HUES48 (cell line): Measurements from ENCODE around the gene STAMBPL1.
"Not testable (repeated sequence)": the region's sequence is repeated elsewhere in the genome, so short reads cannot be mapped to it uniquely, and the experiment has no call there.

Experiments used
- H3K27ac ChIP-seq: one replicate; pipeline ENCODE4 v1.7.0; 2013; ENCODE audit warnings: low read depth, low read length, inconsistent platforms
- H3K27me3 ChIP-seq: 2 replicates; pipeline ENCODE4 v1.6.1; 2013; ENCODE audit warnings: mild to moderate bottlenecking, low read length; ENCODE audit not compliant: control insufficient read depth, insufficient read depth
- H3K36me3 ChIP-seq: 2 replicates; pipeline ENCODE4 v1.6.1; 2013; ENCODE audit warnings: low read length; ENCODE audit not compliant: control insufficient read depth, insufficient read depth
- H3K4me1 ChIP-seq: 2 replicates; pipeline ENCODE4 v1.6.1; 2013; ENCODE audit warnings: mild to moderate bottlenecking, low read length; ENCODE audit not compliant: control insufficient read depth, insufficient read depth
- H3K4me3 ChIP-seq: 2 replicates; pipeline ENCODE4 v1.5.1; 2013; ENCODE audit warnings: mild to moderate bottlenecking, low read depth, low read length
- H3K9ac ChIP-seq: 2 replicates; pipeline ENCODE4 v1.6.1; 2013; ENCODE audit warnings: mild to moderate bottlenecking, low read depth, low read length, moderate library complexity
- H3K9me3 ChIP-seq: 2 replicates; pipeline ENCODE4 v1.6.1; 2013; ENCODE audit warnings: low read length; ENCODE audit not compliant: control insufficient read depth, insufficient read depth

STAMBPL1 gene

DNA sequence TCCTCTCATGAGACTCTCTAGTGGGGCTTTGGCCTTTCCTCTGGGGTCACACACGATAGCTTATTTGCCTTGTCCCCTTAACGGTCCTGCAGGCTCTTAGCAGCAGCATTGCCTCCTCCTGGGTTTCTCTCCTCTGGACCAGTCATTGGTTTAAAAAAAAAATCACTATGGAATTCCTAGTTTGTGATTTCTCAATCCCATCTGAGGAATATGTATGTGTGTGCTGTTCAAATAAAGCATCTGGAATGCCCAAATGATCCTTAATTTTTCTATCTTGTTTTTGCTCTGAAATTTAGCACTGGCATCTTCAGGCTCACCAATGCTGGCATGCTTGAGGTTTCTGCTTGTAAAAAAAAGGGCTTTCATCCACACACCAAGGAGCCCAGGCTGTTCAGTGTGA, 42.0 kb downstream of the STAMBPL1 start:
- Histone ChIP-seq H3K36me3 (no peaks in the 10 kb centered on the region), H3K9ac (no peak overlapping the region), H3K9me3 (no peaks in the 10 kb centered on the region), H3K27ac (no peak overlapping the region), H3K4me1 (peaks cover 8% of the 10 kb centered on the region), H3K4me3 (no peak overlapping the region), H3K27me3 (no peaks in the 10 kb centered on the region)

DNA sequence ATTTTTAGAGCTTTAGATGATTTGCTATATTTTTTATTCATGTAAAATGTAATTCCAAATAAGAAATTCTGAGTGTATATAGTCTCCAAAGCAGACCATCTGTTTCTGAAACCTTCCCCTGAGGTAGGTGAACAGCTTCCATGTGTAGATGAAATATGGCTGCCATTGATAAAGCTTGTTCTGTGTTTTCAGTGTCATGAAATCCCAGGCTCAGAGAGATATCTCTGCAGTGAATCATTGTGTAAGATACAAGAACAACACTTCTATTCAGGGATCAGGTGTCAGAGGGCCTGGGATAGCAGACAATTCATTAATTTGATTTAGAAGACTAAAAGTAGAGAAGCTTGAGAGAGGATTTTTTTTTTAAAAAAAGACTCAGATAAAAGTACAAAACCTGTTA, 43.5 kb downstream of the STAMBPL1 start:
- no peaks in the 10 kb centered on the region for H3K27me3 ChIP-seq
- H3K9me3 ChIP-seq: no peaks in the 10 kb centered on the region
- no peak overlapping the region for H3K4me3 ChIP-seq
- H3K4me1 ChIP-seq: peaks cover 8% of the 10 kb centered on the region
- no peak overlapping the region for H3K9ac ChIP-seq
- H3K36me3 ChIP-seq: no peaks in the 10 kb centered on the region
- H3K27ac ChIP-seq: no peak overlapping the region

DNA sequence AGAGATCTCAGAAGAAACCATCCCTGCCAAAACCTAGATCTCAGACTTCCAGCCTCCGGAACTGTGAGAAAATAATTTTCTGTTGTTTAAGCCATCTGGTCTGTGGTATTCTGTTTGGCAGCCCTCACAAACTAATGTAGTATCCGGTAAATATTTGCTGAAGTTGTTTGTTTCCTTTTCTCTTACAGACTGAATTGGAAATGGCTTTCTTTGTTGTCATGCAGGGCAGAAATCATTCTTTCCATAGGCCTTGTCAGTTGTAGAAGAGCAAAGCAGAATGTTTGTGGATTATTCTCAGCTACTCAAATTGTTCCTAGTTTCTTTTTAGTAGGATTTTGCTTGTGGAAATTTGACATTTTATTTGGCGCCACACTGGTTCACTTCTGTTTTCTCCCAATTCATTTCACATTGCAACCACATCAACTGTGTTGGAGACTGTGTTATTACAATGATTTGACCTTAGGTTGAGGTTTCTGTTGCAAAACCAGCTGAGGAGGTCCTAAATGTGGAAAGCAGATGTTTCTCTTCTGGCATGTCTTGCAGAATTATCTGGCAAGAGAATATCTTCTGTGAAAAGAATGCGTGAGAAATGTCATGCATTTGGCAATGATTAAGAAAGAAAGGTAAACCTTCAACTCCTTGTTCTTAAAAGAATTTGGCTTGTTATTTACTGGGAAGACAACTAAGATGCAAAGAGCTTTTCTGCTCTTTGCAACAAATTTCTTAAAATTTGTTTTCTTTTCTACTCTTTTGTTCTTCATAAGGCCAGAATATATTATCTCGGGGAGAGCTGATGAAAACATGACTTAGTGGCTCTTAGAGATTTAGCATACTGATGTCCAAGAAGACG, 46.7 kb downstream of the STAMBPL1 start:
- Histone ChIP-seq H3K9ac (no peak overlapping the region), H3K27me3 (no peaks in the 10 kb centered on the region), H3K9me3 (no peaks in the 10 kb centered on the region), H3K4me3 (no peak overlapping the region), H3K4me1 (peaks cover 8% of the 10 kb centered on the region), H3K27ac (no peak overlapping the region), H3K36me3 (no peaks in the 10 kb centered on the region)

DNA sequence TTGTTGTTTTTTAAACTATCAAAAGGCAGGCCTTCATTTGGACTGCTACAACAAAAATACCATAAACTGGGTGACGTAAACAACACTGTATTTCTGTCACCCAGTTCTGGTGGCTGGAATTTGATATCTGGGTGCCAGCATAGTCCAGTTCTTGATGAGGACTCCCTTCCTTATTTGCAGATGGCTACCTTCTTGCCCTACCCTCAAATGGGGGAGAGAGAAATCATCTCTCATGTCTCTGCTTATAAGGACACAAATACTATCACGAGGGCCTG, 47.3 kb downstream of the STAMBPL1 start:
- H3K36me3 ChIP-seq: no peaks in the 10 kb centered on the region
- no peak overlapping the region for H3K27ac ChIP-seq
- H3K4me3 ChIP-seq: no peak overlapping the region

DNA sequence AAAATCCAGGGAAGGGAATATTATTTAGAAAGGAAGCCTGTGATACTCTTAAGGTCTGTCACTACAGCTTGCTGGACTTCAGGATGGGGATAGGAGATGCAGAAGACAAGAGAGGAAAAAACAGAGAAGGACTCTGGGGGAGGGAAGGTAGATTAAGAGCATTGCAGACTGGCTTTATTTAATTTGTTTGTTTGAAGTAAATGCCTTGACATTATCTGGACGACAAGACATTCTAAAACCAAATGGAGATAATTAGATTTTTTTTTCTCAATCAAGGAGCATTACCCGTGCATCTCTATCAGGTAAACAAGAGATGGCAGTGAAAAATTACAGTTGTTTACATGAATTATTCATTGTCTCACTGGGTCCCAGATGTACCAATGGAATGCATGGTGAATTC, 48.2 kb downstream of the STAMBPL1 start:
- no peak overlapping the region for H3K4me3 ChIP-seq
- no peaks in the 10 kb centered on the region for H3K9me3 ChIP-seq
- no peak overlapping the region for H3K27ac ChIP-seq
- no peaks in the 10 kb centered on the region for H3K27me3 ChIP-seq
- H3K4me1 ChIP-seq: peaks cover 8% of the 10 kb centered on the region
- no peaks in the 10 kb centered on the region for H3K36me3 ChIP-seq
- no peak overlapping the region for H3K9ac ChIP-seq

More for the DNA sequence above, 47.3 kb downstream of the STAMBPL1 start:
- no peak overlapping the region for H3K9ac ChIP-seq
- H3K4me1 ChIP-seq: peaks cover 8% of the 10 kb centered on the region
- H3K27me3 ChIP-seq: no peaks in the 10 kb centered on the region
- no peaks in the 10 kb centered on the region for H3K9me3 ChIP-seq

DNA sequence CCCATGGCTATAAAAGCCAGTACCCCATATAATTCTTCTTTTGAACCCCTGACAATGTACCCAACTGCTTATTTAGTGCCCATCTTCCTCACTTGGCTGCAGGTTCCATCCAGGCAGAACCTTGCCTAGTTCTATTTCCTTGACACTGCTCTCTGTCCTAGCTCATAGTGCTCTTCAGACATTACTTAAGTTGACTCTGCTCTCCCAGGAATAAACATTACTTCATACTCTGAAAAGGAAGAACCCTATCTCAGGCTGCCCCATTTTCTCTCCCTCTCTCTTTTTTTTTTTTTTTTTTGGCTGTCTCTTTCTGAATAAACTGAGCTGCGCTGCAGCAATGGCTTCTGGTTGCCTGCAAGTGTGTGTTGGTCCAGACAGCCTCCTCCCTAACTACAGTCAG, 51.5 kb downstream of the STAMBPL1 start:
- no peak overlapping the region for H3K9ac ChIP-seq
- H3K36me3 ChIP-seq: no peaks in the 10 kb centered on the region
- no peak overlapping the region for H3K4me3 ChIP-seq
- H3K27ac ChIP-seq: no peak overlapping the region
- no peaks in the 10 kb centered on the region for H3K9me3 ChIP-seq
- H3K4me1 ChIP-seq: peaks cover 8% of the 10 kb centered on the region
- no peaks in the 10 kb centered on the region for H3K27me3 ChIP-seq

DNA sequence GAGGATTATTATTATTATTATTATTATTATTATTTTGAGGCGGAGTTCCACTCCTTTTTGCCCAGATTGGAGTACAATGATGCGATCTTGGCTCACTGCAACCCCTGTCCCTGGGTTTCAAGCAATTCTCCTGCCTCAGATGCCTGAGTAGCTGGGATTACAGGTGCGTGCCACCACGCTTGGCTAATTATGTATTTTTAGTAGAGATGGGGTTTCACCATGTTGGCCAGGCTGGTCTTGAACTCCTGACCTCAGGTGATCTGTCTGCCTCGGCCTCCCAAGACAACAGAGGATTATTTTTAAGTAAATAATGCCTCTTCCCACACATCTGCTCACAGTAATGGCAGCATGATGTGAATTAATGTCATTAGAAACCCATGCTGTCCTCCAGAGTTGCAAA, 52.0 kb downstream of the STAMBPL1 start:
- H3K9ac ChIP-seq, H3K4me3 ChIP-seq, H3K9me3 ChIP-seq, H3K36me3 ChIP-seq, H3K4me1 ChIP-seq, H3K27me3 ChIP-seq: not testable (repeated sequence)
- H3K27ac ChIP-seq: peak overlapping the region; percentile 14

DNA sequence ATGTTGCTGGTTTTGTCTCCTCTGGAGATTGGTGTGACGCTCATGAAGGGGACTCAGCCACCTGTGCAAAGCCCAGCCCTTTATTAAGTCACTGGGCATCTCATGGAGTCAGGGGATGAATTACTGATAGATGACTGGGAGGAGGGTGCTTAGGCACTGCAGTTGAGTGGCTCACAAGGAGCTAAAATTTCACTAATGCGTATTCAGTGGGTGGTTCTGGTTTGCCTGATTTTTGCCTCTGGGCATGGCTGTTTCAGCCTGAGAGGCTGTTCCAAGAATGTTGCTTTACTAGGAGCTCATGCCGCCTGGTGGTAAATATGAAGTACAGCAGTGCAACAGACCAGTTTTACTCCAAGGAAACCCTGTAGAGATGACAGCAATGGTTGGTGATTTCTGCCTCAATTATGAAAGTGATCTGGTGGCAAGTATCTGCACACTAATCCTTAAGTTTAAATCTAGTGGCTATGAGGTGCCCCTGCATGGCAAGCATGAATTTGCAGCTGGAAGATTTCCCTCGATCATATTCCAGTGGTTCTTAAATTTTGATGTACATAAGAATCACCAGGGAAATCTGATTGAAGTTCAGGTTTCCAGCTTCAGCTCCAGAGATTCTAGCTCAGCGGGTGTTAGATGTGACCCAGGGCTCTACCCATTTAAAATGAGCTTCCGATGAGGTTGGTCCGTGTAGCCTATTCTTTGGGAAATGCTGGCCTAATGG, 52.7 kb downstream of the STAMBPL1 start:
- Histone ChIP-seq H3K27me3 (no peaks in the 10 kb centered on the region), H3K4me1 (0 out of 2 replicates have a peak, but pooled peaks cover 3% of the 10 kb centered on the region), H3K9ac (no peak overlapping the region), H3K9me3 (no peaks in the 10 kb centered on the region), H3K36me3 (no peaks in the 10 kb centered on the region), H3K4me3 (no peak overlapping the region), H3K27ac (peak overlapping the region; percentile 14)

DNA sequence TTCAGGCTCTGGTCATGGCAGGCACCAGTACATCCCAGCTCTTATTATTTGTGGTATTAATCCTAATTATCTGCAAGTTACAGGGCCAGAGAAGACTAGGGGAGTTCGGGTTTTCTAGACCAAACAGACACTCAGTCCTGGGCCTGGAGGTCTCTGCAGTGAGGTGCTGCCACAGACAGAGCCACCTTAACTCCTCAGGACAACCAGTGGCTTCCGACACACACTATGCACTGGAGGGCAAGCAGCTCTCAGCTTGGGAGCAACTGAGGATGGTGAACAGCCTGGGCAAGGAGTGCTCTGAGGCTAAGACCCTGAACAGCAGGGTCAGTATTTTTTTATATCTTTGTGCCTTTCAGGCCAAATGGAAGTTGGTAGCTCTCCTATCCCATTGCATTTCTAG, 53.5 kb downstream of the STAMBPL1 start:
- Histone ChIP-seq H3K9ac (no peak overlapping the region), H3K27me3 (no peaks in the 10 kb centered on the region), H3K4me1 (0 out of 2 replicates have a peak, but pooled peaks cover 3% of the 10 kb centered on the region), H3K4me3 (no peak overlapping the region), H3K9me3 (no peaks in the 10 kb centered on the region), H3K36me3 (no peaks in the 10 kb centered on the region), H3K27ac (no peak overlapping the region)

DNA sequence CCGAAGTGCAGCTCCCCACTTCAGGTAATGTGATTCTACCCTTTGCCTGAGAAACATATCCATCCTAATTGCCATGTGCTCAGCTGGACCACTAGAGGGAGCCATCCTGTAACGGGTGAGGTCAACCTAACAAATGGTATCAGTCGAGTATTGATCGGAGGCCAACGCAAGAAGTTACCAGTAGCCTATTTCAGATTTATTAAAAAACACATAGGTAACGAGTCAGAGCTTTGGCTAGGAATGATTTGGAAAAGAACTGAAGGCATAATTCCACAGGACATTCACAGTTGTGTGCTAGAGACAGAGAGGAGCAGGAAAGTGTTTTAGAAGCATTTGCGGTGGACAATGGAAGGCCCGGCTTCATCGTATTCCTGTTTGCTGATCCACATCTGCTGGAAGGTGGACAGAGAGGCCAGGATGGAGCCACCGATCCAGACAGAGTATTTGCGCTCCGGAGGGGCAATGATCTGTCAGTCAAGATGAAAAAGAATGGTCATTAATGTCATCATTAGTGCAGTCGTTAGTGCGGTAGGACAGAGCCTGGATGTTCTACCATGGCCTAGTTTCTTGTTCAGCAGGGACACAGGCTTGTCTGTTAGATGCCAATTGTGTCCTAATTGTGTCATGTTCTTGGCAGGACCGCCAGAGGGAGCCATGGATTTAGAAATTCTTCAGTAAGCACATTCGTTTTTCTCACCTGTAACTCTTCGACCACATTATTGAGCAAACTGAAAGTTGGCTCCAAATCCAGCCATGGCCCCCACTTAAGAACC, 55.0 kb downstream of the STAMBPL1 start:
- 0 out of 2 replicates have a peak, but pooled peaks cover 3% of the 10 kb centered on the region for H3K4me1 ChIP-seq
- no peak overlapping the region for H3K9ac ChIP-seq
- no peaks in the 10 kb centered on the region for H3K27me3 ChIP-seq
- no peak overlapping the region for H3K4me3 ChIP-seq
- no peak overlapping the region for H3K27ac ChIP-seq
- no peaks in the 10 kb centered on the region for H3K9me3 ChIP-seq
- H3K36me3 ChIP-seq: no peaks in the 10 kb centered on the region

DNA sequence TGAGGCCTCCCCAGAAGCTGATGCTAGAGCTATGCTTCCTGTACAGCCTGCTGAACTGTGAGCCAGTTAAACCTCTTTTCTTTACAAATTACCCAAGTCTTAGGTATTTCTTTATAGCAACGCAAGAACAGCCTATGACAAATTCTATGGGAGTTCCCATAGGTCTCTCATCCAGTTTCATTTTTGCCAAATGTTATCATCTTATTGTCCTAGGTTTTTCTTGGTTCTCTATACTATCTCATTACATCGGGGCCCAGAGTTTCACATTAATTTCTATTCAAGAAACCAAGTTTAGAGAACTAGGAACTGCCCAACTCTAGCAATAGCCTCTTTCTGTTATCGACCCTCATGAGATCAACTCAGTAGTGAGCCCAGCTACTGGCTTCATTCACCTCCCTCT, 56.6 kb downstream of the STAMBPL1 start:
- Histone ChIP-seq H3K36me3 (no peaks in the 10 kb centered on the region), H3K4me1 (0 out of 2 replicates have a peak, but pooled peaks cover 3% of the 10 kb centered on the region), H3K4me3 (no peak overlapping the region), H3K27ac (no peak overlapping the region), H3K27me3 (no peaks in the 10 kb centered on the region), H3K9me3 (no peaks in the 10 kb centered on the region), H3K9ac (no peak overlapping the region)
